ENCODE results near the gene MXD1. TPM values are rescaled to one million over a fixed set of nuclear protein-coding genes. Genes with fewer than 3 reads are reported as not detected.

The MXD1 gene
- total and polyA plus RNA-seq, 2 of the 4 experiments (the other 2 are of a cell fraction), result 2.0 to 3.7 TPM

- peaks cover 8% of the 10 kb centered on the region; the same call in 1 of the 2 replicates for H3K9me1 ChIP-seq (ENCODE audit: insufficient read depth, low read length)
- TF ChIP-seq MXI1 (IDR thresholded peaks at IDR 0.05; ENCODE audit: borderline replicate concordance, low read depth, low read length), result no peak
- TF ChIP-seq, protein P1, sequence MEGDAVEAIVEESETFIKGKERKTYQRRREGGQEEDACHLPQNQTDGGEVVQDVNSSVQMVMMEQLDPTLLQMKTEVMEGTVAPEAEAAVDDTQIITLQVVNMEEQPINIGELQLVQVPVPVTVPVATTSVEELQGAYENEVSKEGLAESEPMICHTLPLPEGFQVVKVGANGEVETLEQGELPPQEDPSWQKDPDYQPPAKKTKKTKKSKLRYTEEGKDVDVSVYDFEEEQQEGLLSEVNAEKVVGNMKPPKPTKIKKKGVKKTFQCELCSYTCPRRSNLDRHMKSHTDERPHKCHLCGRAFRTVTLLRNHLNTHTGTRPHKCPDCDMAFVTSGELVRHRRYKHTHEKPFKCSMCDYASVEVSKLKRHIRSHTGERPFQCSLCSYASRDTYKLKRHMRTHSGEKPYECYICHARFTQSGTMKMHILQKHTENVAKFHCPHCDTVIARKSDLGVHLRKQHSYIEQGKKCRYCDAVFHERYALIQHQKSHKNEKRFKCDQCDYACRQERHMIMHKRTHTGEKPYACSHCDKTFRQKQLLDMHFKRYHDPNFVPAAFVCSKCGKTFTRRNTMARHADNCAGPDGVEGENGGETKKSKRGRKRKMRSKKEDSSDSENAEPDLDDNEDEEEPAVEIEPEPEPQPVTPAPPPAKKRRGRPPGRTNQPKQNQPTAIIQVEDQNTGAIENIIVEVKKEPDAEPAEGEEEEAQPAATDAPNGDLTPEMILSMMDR (conservative IDR thresholded peaks at IDR 0.05; ENCODE audit: low read depth, low read length), result no peak
- TF ChIP-seq, protein P2, sequence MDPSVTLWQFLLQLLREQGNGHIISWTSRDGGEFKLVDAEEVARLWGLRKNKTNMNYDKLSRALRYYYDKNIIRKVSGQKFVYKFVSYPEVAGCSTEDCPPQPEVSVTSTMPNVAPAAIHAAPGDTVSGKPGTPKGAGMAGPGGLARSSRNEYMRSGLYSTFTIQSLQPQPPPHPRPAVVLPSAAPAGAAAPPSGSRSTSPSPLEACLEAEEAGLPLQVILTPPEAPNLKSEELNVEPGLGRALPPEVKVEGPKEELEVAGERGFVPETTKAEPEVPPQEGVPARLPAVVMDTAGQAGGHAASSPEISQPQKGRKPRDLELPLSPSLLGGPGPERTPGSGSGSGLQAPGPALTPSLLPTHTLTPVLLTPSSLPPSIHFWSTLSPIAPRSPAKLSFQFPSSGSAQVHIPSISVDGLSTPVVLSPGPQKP (IDR thresholded peaks at IDR 0.05; ENCODE audit: borderline replicate concordance, low read depth, low read length), result no peak
- no peak for TF ChIP-seq NFE2L2 (IDR thresholded peaks at IDR 0.05; ENCODE audit: low read depth, low read length)
- no peak for TF ChIP-seq RCOR1 (IDR thresholded peaks at IDR 0.05; ENCODE audit: insufficient replicate concordance, low read length)
- no peak for TF ChIP-seq CHD1 (IDR thresholded peaks at IDR 0.05; ENCODE audit: low read depth, low read length)
- no peak for TF ChIP-seq USF2 (IDR thresholded peaks at IDR 0.05; ENCODE audit: low read depth, low read length)
- no peak for TF ChIP-seq CEBPB (IDR thresholded peaks at IDR 0.05; ENCODE audit: low read depth, low read length)
- TF ChIP-seq RFX5 (IDR thresholded peaks at IDR 0.05; ENCODE audit: low read depth, low read length), result no peak
- no peak for TF ChIP-seq BHLHE40 (IDR thresholded peaks at IDR 0.05; ENCODE audit: low read depth, low read length)
- no peak for TF ChIP-seq FOS (IDR thresholded peaks at IDR 0.05; ENCODE audit: low read depth, low read length)
- TF ChIP-seq RAD21 (IDR thresholded peaks at IDR 0.05; ENCODE audit: low read length), result no peak
- TF ChIP-seq MAZ (IDR thresholded peaks at IDR 0.05; ENCODE audit: borderline replicate concordance, low read depth, low read length), result no peak
- no peak for TF ChIP-seq SMC3 (IDR thresholded peaks at IDR 0.05; ENCODE audit: low read depth, low read length)
- TF ChIP-seq MAFK (IDR thresholded peaks at IDR 0.05; ENCODE audit: low read depth, low read length), result no peak
- no peak for TF ChIP-seq POLR2A (IDR thresholded peaks at IDR 0.05; ENCODE audit: low read depth, low read length)
- H2BK120ac ChIP-seq (ENCODE audit: low read depth, low read length), result no peak overlapping the region
- H3K36me3 ChIP-seq (ENCODE audit: control insufficient read depth, insufficient read depth, low read length), result no peaks in the 10 kb centered on the region
- ChIA-PET POLR2A (ENCODE audit: unreplicated experiment) (no interaction called here), CTCF (no interaction called here)
- DNase-seq (no peak), ATAC-seq (ENCODE audit: low read depth) (no peak)
- dilution Hi-C loops (cut with HindIII; ENCODE audit: low sequenced_read_pairs, unreplicated experiment) (no loop called here), intact Hi-C loops (cut with micrococcal nuclease) (no loop called here), in situ Hi-C loops (cut with MboI; ENCODE audit: low sequenced_read_pairs) (no loop called here)
- no peak overlapping the region for H3K23ac ChIP-seq (ENCODE audit: low read depth, low read length)
- H4K8ac ChIP-seq (ENCODE audit: low read depth in 2 of 2, low read length in 2 of 2), result no peak overlapping the region
- no peaks in the 10 kb centered on the region for H3K9me3 ChIP-seq (ENCODE audit: control insufficient read depth, insufficient read depth, low read length)
- H3K4me3 ChIP-seq (ENCODE audit: insufficient read depth, low read depth, low read length), result no peak overlapping the region
- H4K5ac ChIP-seq (ENCODE audit: low read depth, low read length), result no peak overlapping the region
- H3K4me2 ChIP-seq (ENCODE audit: low read depth, low read length), result no peak overlapping the region
- H3K4ac ChIP-seq (ENCODE audit: low read depth, low read length), result no peak overlapping the region
- H3K9ac ChIP-seq (ENCODE audit: low read depth, low read length), result no peak overlapping the region
- no peak overlapping the region for H3K56ac ChIP-seq (ENCODE audit: extremely low read depth, insufficient read depth, low read length)
- no CpG with 5 or more reads among the region's 8 CpGs for WGBS, 2 experiments (ENCODE audit: extremely low coverage in 2 of 2, insufficient read length in 1 of 2)
- no peak overlapping the region for H2BK20ac ChIP-seq (ENCODE audit: low read depth, low read length)
- H2AK5ac ChIP-seq (ENCODE audit: low read depth, low read length), result no peak overlapping the region
- no peak overlapping the region for H3K14ac ChIP-seq (replicated peaks; ENCODE audit: low read depth, low read length)
- H3K4me1 ChIP-seq (ENCODE audit: control insufficient read depth, insufficient read depth, low read length), result peaks cover 3% of the 10 kb centered on the region; the same call in 1 of the 2 replicates
- no peak overlapping the region for H2BK5ac ChIP-seq (ENCODE audit: low read depth, low read length, poor library complexity, severe bottlenecking)
- H2BK15ac ChIP-seq (ENCODE audit: low read depth, low read length), result no peak overlapping the region
- H3K79me1 ChIP-seq (ENCODE audit: low read depth in 1 of 2, low read length in 2 of 2), result no peaks in the 10 kb centered on the region
- no peak overlapping the region for H4K91ac ChIP-seq (ENCODE audit: insufficient read depth, low read depth, low read length)
- no peak overlapping the region for H2AK9ac ChIP-seq (replicated peaks; ENCODE audit: low read depth, low read length, poor library complexity)
- BruUV-seq (replicated peaks), result no TSS peak
- H3K18ac ChIP-seq (ENCODE audit: low read depth, low read length), result no peak overlapping the region
- no peaks in the 10 kb centered on the region for H4K20me1 ChIP-seq (ENCODE audit: insufficient read depth, low read length)
- H3K27ac ChIP-seq (ENCODE audit: insufficient read depth, low read length), result no peak overlapping the region
- H3K27me3 ChIP-seq (ENCODE audit: control insufficient read depth, insufficient read depth, low read length), result 0 out of 2 replicates have a peak, but pooled peaks cover 2% of the 10 kb centered on the region
- H2AFZ ChIP-seq (replicated peaks; ENCODE audit: low read length, poor library complexity), result no peak overlapping the region
Observed at GRCh38 chr2:69977186-69977585, 62.3 kb downstream of the MXD1 start.
